Measurements from ENCODE around the gene TPX2.
A peak's percentile ranks its signal among the peaks of the same experiment; 100 is the strongest.

Gene TPX2

GRCh38 chr20:31841928-31842327, 102.8 kb downstream of the TPX2 start:
- DNase-seq (ENCODE audit: low read depth): no peak
- no peak overlapping the region for H3K4me3 ChIP-seq (ENCODE audit: low read depth, low read length)

GRCh38 chr20:31842471-31843157, 103.5 kb downstream of the TPX2 start:
- H3K4me3 ChIP-seq (ENCODE audit: low read depth, low read length): no peak overlapping the region
- TF ChIP-seq MAX (IDR thresholded peaks at IDR 0.05; ENCODE audit: low read depth, low read length): no peak
- TF ChIP-seq MYC (IDR thresholded peaks at IDR 0.05; ENCODE audit: low read depth, low read length): no peak
- peak; percentile 53 for DNase-seq (ENCODE audit: low read depth)

More at GRCh38 chr20:31841928-31842327, 102.8 kb downstream of the TPX2 start:
- no peak for TF ChIP-seq MAX (IDR thresholded peaks at IDR 0.05; ENCODE audit: low read depth, low read length)
- no peak for TF ChIP-seq POLR2A (IDR thresholded peaks at IDR 0.05; ENCODE audit: extremely low read depth, insufficient read length)

GRCh38 chr20:31843288-31843687, 104.2 kb downstream of the TPX2 start:
- no peak for DNase-seq (ENCODE audit: low read depth)
- TF ChIP-seq CTCF (IDR thresholded peaks at IDR 0.05; ENCODE audit: low read depth, low read length) (no peak), MAX (IDR thresholded peaks at IDR 0.05; ENCODE audit: low read depth, low read length) (no peak), POLR2A (IDR thresholded peaks at IDR 0.05; ENCODE audit: extremely low read depth, insufficient read length) (no peak)
- H3K4me3 ChIP-seq (ENCODE audit: low read depth, low read length): no peak overlapping the region

GRCh38 chr20:31843881-31844280, 104.8 kb downstream of the TPX2 start:
- no peak overlapping the region for H3K4me3 ChIP-seq (ENCODE audit: low read depth, low read length)
- no peak for DNase-seq (ENCODE audit: low read depth)
- no peak for TF ChIP-seq MYC (IDR thresholded peaks at IDR 0.05; ENCODE audit: low read depth, low read length)
- no peak for TF ChIP-seq MAX (IDR thresholded peaks at IDR 0.05; ENCODE audit: low read depth, low read length)
- TF ChIP-seq CTCF (IDR thresholded peaks at IDR 0.05; ENCODE audit: low read depth, low read length): no peak
- TF ChIP-seq POLR2A (IDR thresholded peaks at IDR 0.05; ENCODE audit: extremely low read depth, insufficient read length): no peak

GRCh38 chr20:31844737-31845299, 105.7 kb downstream of the TPX2 start:
- no peak overlapping the region for H3K4me3 ChIP-seq (ENCODE audit: low read depth, low read length)
- TF ChIP-seq MYC (IDR thresholded peaks at IDR 0.05; ENCODE audit: low read depth, low read length) (no peak), CTCF (IDR thresholded peaks at IDR 0.05; ENCODE audit: low read depth, low read length) (no peak), POLR2A (IDR thresholded peaks at IDR 0.05; ENCODE audit: extremely low read depth, insufficient read length) (no peak), MAX (IDR thresholded peaks at IDR 0.05; ENCODE audit: low read depth, low read length) (no peak)
- DNase-seq (ENCODE audit: low read depth): no peak

GRCh38 chr20:31845300-31845863, 106.3 kb downstream of the TPX2 start, which contains the start of gene FOXS1:
FOXS1 (minus strand) TSS chr20:31845604; CDS start chr20:31845542, 62 bp downstream.
- TF ChIP-seq MAX (IDR thresholded peaks at IDR 0.05; ENCODE audit: low read depth, low read length) (no peak), MYC (IDR thresholded peaks at IDR 0.05; ENCODE audit: low read depth, low read length) (no peak), POLR2A (IDR thresholded peaks at IDR 0.05; ENCODE audit: extremely low read depth, insufficient read length) (no peak), CTCF (IDR thresholded peaks at IDR 0.05; ENCODE audit: low read depth, low read length) (no peak)
- no peak for DNase-seq (ENCODE audit: low read depth)
- no peak within 1 kb of the TSS for H3K4me3 ChIP-seq (ENCODE audit: low read depth, low read length)
